Measurements from ENCODE around the gene OPA3. TPM values are rescaled to one million over a fixed set of nuclear protein-coding genes. Genes with fewer than 3 reads are reported as not detected.
A peak's percentile ranks its signal among the peaks of the same experiment; 100 is the strongest.

OPA3 gene
- total RNA-seq, 4 donors from 2014 or later, result 5.0 to 26.6 (median 13.6) TPM

DNA sequence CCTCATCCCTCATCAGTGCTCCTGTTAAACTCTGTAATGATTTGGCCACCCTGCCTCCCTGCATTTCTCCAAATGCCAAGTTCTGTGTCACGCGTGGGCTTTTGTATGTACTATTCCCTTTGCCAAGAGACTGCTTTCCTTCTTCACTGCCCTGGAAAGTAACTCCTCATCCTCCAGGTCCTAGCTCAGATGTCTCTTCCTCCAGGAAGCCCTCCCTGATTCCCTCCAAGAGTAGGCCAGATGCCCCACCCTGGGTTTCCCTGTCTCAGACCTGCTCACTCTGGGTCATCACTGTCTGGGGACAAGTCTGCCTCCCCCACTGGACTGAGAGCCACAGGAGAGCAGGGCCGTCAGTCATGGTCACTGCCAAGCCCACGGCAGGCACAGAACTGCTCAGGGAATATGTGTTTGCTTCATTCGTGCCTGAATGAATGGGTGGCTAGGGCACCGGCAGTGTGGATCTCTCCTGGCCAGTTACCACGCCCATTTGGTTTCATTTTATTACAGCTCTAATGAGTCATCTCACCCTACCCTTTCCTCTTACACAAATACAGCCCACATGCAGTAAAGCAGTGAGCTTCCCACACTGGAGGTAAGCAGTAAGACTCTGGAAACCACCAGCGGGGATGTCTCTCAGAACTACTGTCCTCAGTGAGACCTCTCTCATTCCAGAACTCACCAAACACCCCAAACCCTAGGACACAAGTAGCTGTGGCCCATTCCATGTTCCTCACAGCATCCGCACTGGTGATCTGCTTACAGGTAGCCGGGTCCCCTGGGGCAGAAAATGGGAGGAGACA, 29.5 kb upstream of the OPA3 start:
- H3K9me3 ChIP-seq, result no peaks in the 10 kb centered on the region
- H3K27me3 ChIP-seq, result no peaks in the 10 kb centered on the region
- H3K36me3 ChIP-seq, result peaks cover 0 to 58% (median 0%) of the 10 kb centered on the region in 3 donors
- H3K4me3 ChIP-seq, result no peak overlapping the region
- peak overlapping the region in 3 of 4 donors; percentile 72 to 91 (median 78) for H3K27ac ChIP-seq
- TF ChIP-seq, protein P1, sequence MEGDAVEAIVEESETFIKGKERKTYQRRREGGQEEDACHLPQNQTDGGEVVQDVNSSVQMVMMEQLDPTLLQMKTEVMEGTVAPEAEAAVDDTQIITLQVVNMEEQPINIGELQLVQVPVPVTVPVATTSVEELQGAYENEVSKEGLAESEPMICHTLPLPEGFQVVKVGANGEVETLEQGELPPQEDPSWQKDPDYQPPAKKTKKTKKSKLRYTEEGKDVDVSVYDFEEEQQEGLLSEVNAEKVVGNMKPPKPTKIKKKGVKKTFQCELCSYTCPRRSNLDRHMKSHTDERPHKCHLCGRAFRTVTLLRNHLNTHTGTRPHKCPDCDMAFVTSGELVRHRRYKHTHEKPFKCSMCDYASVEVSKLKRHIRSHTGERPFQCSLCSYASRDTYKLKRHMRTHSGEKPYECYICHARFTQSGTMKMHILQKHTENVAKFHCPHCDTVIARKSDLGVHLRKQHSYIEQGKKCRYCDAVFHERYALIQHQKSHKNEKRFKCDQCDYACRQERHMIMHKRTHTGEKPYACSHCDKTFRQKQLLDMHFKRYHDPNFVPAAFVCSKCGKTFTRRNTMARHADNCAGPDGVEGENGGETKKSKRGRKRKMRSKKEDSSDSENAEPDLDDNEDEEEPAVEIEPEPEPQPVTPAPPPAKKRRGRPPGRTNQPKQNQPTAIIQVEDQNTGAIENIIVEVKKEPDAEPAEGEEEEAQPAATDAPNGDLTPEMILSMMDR (IDR thresholded peaks at IDR 0.05), result no peak
- TF ChIP-seq POLR2A (IDR thresholded peaks at IDR 0.05), result peak; percentile 25 to 69
- peaks cover 0 to 15% (median 3%) of the 10 kb centered on the region in 4 donors for H3K4me1 ChIP-seq
- peak in 2 of 3 donors; percentile 57 to 71 for DNase-seq

DNA sequence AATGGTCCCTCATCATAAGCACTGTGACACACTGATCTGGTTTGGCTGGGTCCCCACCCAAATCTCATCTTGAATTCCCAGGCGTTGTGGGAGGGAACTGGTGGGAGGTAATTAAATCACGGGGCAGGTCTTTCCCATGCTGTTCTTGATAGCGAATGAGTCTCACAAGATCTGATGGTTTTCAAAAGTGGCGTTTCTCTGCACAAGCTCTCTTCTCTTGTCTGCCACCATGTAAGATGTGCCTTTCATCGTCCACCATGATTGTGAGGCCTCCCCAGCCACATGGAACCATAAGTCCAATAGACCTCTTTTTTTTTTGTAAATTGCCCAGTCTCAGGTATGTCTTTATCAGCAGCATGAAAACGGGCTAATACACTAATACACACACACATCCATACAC, 24.3 kb upstream of the OPA3 start:
- TF ChIP-seq, protein P1 (IDR thresholded peaks at IDR 0.05), result no peak
- TF ChIP-seq POLR2A (IDR thresholded peaks at IDR 0.05), result no peak
- DNase-seq, result no peak
- Histone ChIP-seq H3K27me3 (no peaks in the 10 kb centered on the region), H3K4me1 (peaks cover 0 to 9% (median 2%) of the 10 kb centered on the region in 4 donors), H3K27ac (no peak overlapping the region), H3K36me3 (peaks cover 0 to 42% (median 0%) of the 10 kb centered on the region in 3 donors), H3K9me3 (no peaks in the 10 kb centered on the region), H3K4me3 (no peak overlapping the region)

DNA sequence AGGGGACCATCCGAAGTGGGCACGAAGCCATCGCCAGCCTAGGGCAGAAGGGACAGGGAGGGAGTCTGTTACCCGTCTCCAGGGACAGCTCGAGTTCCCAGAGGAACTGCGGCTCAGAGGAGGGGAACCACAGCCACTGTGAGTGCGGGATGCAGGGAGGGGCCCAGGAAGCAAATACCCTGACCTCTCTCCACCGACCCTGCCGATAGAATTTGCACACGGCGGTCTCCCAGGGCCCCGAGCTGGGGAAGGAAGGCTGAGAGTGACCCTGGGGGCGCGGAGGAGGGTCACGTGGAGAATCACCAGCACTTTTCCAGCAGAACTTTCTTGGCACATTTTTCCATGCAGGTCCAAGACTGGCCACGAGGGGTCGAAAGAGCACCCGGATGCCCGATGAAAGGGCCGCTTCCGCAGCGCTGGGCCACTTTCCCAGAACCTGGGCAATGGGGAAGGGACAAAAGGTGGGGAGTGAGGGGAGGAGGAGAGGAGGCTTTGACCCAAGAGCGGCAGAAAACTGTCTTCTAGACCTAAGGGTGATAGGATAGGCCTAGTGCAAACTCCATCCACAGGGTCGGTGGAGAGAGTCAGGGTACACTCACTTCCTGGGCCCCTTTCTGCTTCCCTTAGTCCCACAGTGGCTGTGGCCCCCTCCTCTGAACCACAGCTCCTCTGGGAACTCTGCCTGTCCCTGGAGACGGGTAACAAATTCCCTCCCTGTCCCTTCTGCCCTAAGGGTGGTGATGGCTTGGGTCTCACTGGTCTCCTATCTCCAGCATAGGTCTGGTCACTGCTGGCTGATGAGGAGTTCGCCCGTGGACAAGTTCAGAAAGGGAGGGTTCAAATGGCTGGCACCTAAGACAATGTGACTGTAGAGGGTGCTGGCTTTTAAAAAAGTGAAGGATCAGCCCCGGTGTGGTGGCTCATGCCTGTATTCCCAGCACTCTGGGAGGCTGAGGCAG, 22.7 kb upstream of the OPA3 start:
- peak; percentile 46 to 86 (median 75) for DNase-seq
- TF ChIP-seq POLR2A (IDR thresholded peaks at IDR 0.05), result no peak
- TF ChIP-seq, protein P1 (IDR thresholded peaks at IDR 0.05), result peak; percentile 80 to 94 (median 87)
- H3K27me3 ChIP-seq, result peaks cover 0 to 4% of the 10 kb centered on the region in 2 donors
- H3K27ac ChIP-seq, result peak overlapping the region in 1 of 4 donors; percentile 41
- H3K9me3 ChIP-seq, result no peaks in the 10 kb centered on the region
- peaks cover 0 to 9% (median 2%) of the 10 kb centered on the region in 4 donors for H3K4me1 ChIP-seq
- H3K4me3 ChIP-seq, result peak overlapping the region in 2 of 4 donors; percentile 3 to 12
- peaks cover 0 to 28% (median 0%) of the 10 kb centered on the region in 3 donors for H3K36me3 ChIP-seq

DNA sequence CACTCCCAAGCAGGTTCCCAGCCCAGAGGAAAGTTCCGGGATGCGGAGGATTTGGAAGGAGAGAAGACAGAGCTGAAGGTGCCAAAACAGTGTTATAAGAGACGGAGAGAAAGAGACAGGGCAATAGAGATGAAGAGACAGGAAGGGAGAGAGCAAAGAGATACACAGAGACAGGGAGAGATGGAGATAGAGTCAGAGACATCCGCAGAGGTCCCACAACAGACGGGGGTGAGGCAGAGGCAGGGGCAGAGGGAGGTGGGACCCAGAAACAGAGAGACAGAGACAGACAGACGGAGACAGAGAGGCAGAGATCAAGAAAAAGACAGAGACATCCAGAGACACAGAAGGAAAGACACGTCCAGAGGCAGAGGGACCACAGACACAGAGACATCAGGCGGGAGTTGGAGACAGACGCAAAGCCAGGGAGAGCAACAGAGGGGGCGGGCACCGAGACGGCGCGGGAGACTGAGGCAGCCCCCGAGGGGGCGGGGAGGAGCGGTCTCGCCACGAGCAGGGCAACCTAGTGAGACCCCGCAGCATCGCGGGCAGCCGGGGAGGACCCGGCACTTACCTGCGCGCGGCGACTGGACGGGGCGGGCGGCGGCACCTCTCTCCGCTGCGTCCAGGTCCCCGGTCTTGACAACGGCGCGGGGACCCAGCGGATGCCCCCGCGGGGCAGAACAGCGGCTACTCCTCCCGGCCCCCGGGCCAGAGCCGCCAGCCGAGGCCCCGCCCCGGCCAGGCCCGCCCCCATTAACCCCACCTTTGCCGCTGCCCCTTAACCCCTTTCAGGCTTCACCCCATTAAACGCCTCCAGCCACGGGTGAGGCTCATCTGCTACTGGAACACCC, 17.1 kb upstream of the OPA3 start, which contains the start of gene GPR4:
Gene GPR4, minus strand, starts transcription at position 689 of the 851 bp plus-strand sequence. CDS start 10,346 bp downstream, outside the sequence.
- TF ChIP-seq, protein P1 (IDR thresholded peaks at IDR 0.05), result no peak

More for the DNA sequence above, 17.1 kb upstream of the OPA3 start, which contains the start of gene GPR4:
- Histone ChIP-seq H3K27ac (peak within 1 kb of the TSS in 3 of 4 donors; percentile 49 to 58 (median 57)), H3K4me1 (peaks cover 0 to 13% (median 5%) of the 10 kb centered on the region in 4 donors), H3K4me3 (peak within 1 kb of the TSS in 3 of 4 donors; percentile 12 to 39 (median 16)), H3K27me3 (peaks cover 0 to 43% of the 10 kb centered on the region in 2 donors), H3K9me3 (no peaks in the 10 kb centered on the region), H3K36me3 (no peaks in the 10 kb centered on the region)
- DNase-seq, result no peak
